Peyer's patch (tissue), 4 donors: Measurements from ENCODE around the gene SPATA16.

Experiments used
- POLR2A ChIP-seq, 2 donors: fragments of 450-650 bp; IDR thresholded peaks; one replicate each; pipeline ENCODE4 v1.5.1; 2017; ENCODE audit warnings: antibody characterized with exemption in 2 of 2, mild to moderate bottlenecking in 2 of 2, moderate library complexity in 2 of 2
- TF ChIP-seq, protein P1 (sequence below), 6 experiments: fragments of 450-650 bp in 4 of 6; fragments of 200-600 bp in 2 of 6; sonication (generic) in 1 of 6; IDR thresholded peaks; one replicate each; pipeline ENCODE4 v1.5.1; 2017 to 2019; ENCODE audit warnings: antibody characterized with exemption in 6 of 6, mild to moderate bottlenecking in 3 of 6, moderate library complexity in 1 of 6

DNA sequence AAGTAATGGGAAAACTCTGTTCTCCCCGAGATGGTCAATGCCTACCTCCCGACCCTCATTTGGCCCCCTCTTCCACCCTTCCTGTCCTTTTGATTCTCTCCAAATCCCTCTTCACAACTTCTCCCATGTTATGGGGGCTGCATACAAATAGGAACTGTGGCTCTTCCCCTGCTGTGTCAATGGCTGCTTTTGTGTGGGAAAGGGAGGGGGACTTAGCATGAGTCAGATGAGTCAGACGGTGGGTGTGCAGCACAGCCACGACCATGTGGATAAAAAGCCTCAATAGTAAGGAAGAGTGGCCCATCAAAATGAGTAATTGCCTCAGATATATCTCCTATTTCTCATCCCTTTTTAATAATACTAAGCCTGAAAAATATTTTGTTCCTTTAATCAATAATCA lies 31.9 kb downstream of the SPATA16 start:
- TF ChIP-seq, protein P1, sequence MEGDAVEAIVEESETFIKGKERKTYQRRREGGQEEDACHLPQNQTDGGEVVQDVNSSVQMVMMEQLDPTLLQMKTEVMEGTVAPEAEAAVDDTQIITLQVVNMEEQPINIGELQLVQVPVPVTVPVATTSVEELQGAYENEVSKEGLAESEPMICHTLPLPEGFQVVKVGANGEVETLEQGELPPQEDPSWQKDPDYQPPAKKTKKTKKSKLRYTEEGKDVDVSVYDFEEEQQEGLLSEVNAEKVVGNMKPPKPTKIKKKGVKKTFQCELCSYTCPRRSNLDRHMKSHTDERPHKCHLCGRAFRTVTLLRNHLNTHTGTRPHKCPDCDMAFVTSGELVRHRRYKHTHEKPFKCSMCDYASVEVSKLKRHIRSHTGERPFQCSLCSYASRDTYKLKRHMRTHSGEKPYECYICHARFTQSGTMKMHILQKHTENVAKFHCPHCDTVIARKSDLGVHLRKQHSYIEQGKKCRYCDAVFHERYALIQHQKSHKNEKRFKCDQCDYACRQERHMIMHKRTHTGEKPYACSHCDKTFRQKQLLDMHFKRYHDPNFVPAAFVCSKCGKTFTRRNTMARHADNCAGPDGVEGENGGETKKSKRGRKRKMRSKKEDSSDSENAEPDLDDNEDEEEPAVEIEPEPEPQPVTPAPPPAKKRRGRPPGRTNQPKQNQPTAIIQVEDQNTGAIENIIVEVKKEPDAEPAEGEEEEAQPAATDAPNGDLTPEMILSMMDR (IDR thresholded peaks at IDR 0.05): no peak
- no peak for TF ChIP-seq POLR2A (IDR thresholded peaks at IDR 0.05)
